22Rv1 (cell line): ENCODE measurements around the gene ASAP2.

Experiments
- ZFX ChIP-seq: fragments of 450-650 bp; IDR thresholded peaks from 2 replicates; pipeline ENCODE4 v1.6.1; 2017; ENCODE audit warnings: antibody characterized with exemption, borderline replicate concordance
- TF ChIP-seq, protein P1 (sequence below): fragments of 450-650 bp; IDR thresholded peaks from 2 replicates; pipeline ENCODE4 v1.5.1; 2017; ENCODE audit warnings: mild to moderate bottlenecking

DNA sequence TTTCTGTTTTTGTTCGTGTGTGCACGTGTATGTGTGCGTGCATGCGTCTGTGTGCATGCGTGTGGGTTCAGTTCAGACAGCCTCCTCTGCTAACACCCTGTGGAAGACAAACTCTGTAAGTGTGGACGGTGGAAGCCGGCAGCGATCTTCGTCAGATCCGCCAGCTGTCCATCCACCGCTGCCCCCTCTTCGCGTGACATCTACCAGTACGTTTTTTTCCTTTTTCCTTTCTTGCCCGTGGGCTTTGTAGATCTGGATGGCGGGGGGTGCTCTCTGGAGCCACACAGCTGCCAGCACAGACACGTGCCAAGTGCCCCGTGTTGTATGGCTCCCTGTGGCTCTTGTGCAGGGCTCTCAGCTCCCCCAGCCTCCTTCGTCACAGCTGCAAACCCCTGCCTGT, 184.4 kb downstream of the ASAP2 start:
- TF ChIP-seq, protein P1, sequence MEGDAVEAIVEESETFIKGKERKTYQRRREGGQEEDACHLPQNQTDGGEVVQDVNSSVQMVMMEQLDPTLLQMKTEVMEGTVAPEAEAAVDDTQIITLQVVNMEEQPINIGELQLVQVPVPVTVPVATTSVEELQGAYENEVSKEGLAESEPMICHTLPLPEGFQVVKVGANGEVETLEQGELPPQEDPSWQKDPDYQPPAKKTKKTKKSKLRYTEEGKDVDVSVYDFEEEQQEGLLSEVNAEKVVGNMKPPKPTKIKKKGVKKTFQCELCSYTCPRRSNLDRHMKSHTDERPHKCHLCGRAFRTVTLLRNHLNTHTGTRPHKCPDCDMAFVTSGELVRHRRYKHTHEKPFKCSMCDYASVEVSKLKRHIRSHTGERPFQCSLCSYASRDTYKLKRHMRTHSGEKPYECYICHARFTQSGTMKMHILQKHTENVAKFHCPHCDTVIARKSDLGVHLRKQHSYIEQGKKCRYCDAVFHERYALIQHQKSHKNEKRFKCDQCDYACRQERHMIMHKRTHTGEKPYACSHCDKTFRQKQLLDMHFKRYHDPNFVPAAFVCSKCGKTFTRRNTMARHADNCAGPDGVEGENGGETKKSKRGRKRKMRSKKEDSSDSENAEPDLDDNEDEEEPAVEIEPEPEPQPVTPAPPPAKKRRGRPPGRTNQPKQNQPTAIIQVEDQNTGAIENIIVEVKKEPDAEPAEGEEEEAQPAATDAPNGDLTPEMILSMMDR: no peak
- no peak for TF ChIP-seq ZFX
